Stimulated activated naive CD4-positive, alpha-beta T cell treated with Interleukin-2 at 50 U/mL for 16 hours (primary cell): ENCODE measurements around the gene RELB.

ENCODE experiments used
- DNase-seq: peaks from one replicate; lab custom pipeline; 2025; lab: John Stamatoyannopoulos, UW

The RELB gene

GRCh38 chr19:45079911-45080370 is 78.7 kb downstream of the RELB start:
- no peak for DNase-seq

GRCh38 chr19:45082170-45082569 is 80.9 kb downstream of the RELB start:
- no peak for DNase-seq

- DNase-seq = no peak
These were observed 85.2 kb downstream of the RELB start for GRCh38 chr19:45086480-45086879.

- DNase-seq = peak; percentile 44
These were observed 86.3 kb downstream of the RELB start for GRCh38 chr19:45087531-45087930.
